HG03139 (cell line): ENCODE results near the gene MAD2L1.

Experiments
- ATAC-seq: cut with Tn5 transposase; IDR thresholded peaks from one replicate; pipeline ENCODE4 v1.9.1; 2021; ENCODE audit not compliant: unreplicated experiment

The MAD2L1 gene

GRCh38 chr4:120007191-120007871, 59.3 kb downstream of the MAD2L1 start:
- ATAC-seq, result no peak
